ENCODE results near the gene STK32C.

The STK32C gene

GRCh38 chr10:132185601-132186487, 121.9 kb downstream of the STK32C start:
- peak in 1 of 2 experiments; percentile 29 for DNase-seq (ENCODE audit: low read depth in 2 of 2)

GRCh38 chr10:132184816-132185593, 122.7 kb downstream of the STK32C start:
- no peak for DNase-seq (ENCODE audit: low read depth in 2 of 2)

GRCh38 chr10:132183046-132183445, 124.7 kb downstream of the STK32C start:
- no peak for DNase-seq (ENCODE audit: low read depth in 2 of 2)

- DNase-seq (ENCODE audit: low read depth in 2 of 2), result no peak
Observed at GRCh38 chr10:132182591-132182990, 125.2 kb downstream of the STK32C start.

GRCh38 chr10:132181691-132182425, 125.9 kb downstream of the STK32C start:
- no peak for DNase-seq (ENCODE audit: low read depth in 2 of 2)

- DNase-seq (ENCODE audit: low read depth in 2 of 2), result no peak
Observed at GRCh38 chr10:132180736-132181135, 127.0 kb downstream of the STK32C start.

GRCh38 chr10:132179551-132180392, 128.0 kb downstream of the STK32C start:
- DNase-seq (ENCODE audit: low read depth in 2 of 2), result no peak

- no peak for DNase-seq (ENCODE audit: low read depth in 2 of 2)
Observed at GRCh38 chr10:132178672-132179545, 128.8 kb downstream of the STK32C start.

- DNase-seq (ENCODE audit: low read depth in 2 of 2), result no peak
Observed at GRCh38 chr10:132178046-132178445, 129.7 kb downstream of the STK32C start.

- no peak for DNase-seq (ENCODE audit: low read depth in 2 of 2)
Observed at GRCh38 chr10:132176623-132177500, 130.9 kb downstream of the STK32C start.

- DNase-seq (ENCODE audit: low read depth in 2 of 2), result no peak
Observed at GRCh38 chr10:132175907-132176581, 131.7 kb downstream of the STK32C start.

GRCh38 chr10:132175408-132175807, 132.3 kb downstream of the STK32C start:
- DNase-seq (ENCODE audit: low read depth in 2 of 2), result no peak

- no peak for DNase-seq (ENCODE audit: low read depth in 2 of 2)
Observed at GRCh38 chr10:132174237-132174636, 133.5 kb downstream of the STK32C start.

GRCh38 chr10:132173185-132173584, 134.6 kb downstream of the STK32C start:
- DNase-seq (ENCODE audit: low read depth in 2 of 2), result no peak

- no peak for DNase-seq (ENCODE audit: low read depth in 2 of 2)
Observed at GRCh38 chr10:132172091-132173066, 135.4 kb downstream of the STK32C start.

- no peak for DNase-seq (ENCODE audit: low read depth in 2 of 2)
Observed at GRCh38 chr10:132170561-132171361, 137.0 kb downstream of the STK32C start.
